Esophagus squamous epithelium (tissue), 5 donors: ENCODE results near the gene INPP5F. TPM values are rescaled to one million over a fixed set of nuclear protein-coding genes. Genes with fewer than 3 reads are reported as not detected.

Source experiments
- DNase-seq: peaks from one replicate; lab custom pipeline; 2025; lab: John Stamatoyannopoulos, UW
- H3K27ac ChIP-seq, 4 donors: fragments of 200-600 bp; sonication (generic); one replicate each; pipeline ENCODE4 v1.5.1; 2016 to 2019; ENCODE audit warnings: mild to moderate bottlenecking in 1 of 4
- H3K27me3 ChIP-seq, 4 donors: fragments of 200-600 bp; sonication (generic); 1 replicate in 3 of 4; 2 replicates in 1 of 4; pipeline versions ENCODE4 v1.5.1 to v1.6.0; 2017 to 2021; ENCODE audit warnings: antibody characterized with exemption in 1 of 4
- H3K36me3 ChIP-seq, 3 donors: fragments of 200-600 bp; sonication (generic); one replicate each; pipeline ENCODE4 v1.5.1; 2016 to 2019
- H3K4me1 ChIP-seq, 3 donors: fragments of 200-600 bp; sonication (generic); one replicate each; pipeline ENCODE4 v1.5.1; 2017 to 2019
- H3K4me3 ChIP-seq, 4 donors: fragments of 200-600 bp; sonication (generic); 1 replicate in 3 of 4; 2 replicates in 1 of 4; pipeline ENCODE4 v1.5.1; 2016 to 2019; ENCODE audit warnings: mild to moderate bottlenecking in 2 of 4, moderate library complexity in 1 of 4
- H3K9me3 ChIP-seq, 3 donors: fragments of 200-600 bp; sonication (generic); one replicate each; pipeline ENCODE4 v1.5.1; 2016 to 2019
- CTCF ChIP-seq, 6 experiments: fragments of 450-650 bp in 4 of 6; fragments of 200-600 bp in 2 of 6; sonication (generic) in 2 of 6; IDR thresholded peaks; one replicate each; pipeline ENCODE4 v1.5.1; 2016 to 2019; ENCODE audit warnings: antibody characterized with exemption in 6 of 6, mild to moderate bottlenecking in 4 of 6, moderate library complexity in 4 of 6
- POLR2A ChIP-seq, 4 donors: fragments of 450-650 bp; IDR thresholded peaks; one replicate each; pipeline ENCODE4 v1.6.1; 2017; ENCODE audit warnings: antibody characterized with exemption in 4 of 4, mild to moderate bottlenecking in 4 of 4, moderate library complexity in 3 of 4
- WGBS, 2 donors: methylation state at CpG; one replicate each; pipeline ENCODE4 v1.1.5; 2018; 5-methylcytosine and 5-hydroxymethylcytosine counted together
- intact Hi-C: fragments of 100-400 bp; cut with DNase I; formaldehyde crosslinking; loops from one replicate; pipeline ENCODE4 v1.15.0; 2022
- total RNA-seq, 4 donors: library from RNA; depleted of rRNA; stranded (reverse); fragments of >200 nt; gene quantifications; one replicate each; pipeline ENCODE4 v1.1.0, GENCODE V29; 2016
- donor health status: DM: yes; HTN: yes; CAD: no.

INPP5F gene
- total RNA-seq, 4 donors from 2014 or later, result 5.3 to 11.4 (median 9.4) TPM

DNA sequence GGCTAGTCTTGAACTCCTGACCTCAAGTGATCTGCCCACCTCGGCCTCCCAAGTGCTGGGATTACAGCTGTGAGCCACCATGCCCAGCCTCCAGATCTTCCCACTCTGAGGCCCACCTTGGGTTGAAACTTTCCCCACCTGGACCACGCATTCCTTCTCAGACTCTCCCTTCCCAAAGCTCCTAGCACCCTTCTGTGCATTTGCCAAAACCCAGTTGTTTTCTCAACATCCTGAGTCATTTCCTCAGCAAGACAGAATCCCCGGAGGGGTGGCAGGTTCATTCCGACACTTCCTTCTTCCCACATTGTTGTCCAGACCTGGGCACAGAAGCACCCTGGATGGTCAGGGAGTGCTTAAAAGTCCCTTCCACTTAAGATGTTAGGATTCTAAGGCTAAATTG, 45.8 kb upstream of the INPP5F start:
- 13 to 35% methylated on average over 4 of the region's 4 CpGs for WGBS, 2 donors
- H3K4me1 ChIP-seq, result peaks cover 26 to 67% (median 31%) of the 10 kb centered on the region in 3 donors
- peak overlapping the region; percentile 82 to 92 (median 90) for H3K27ac ChIP-seq

DNA sequence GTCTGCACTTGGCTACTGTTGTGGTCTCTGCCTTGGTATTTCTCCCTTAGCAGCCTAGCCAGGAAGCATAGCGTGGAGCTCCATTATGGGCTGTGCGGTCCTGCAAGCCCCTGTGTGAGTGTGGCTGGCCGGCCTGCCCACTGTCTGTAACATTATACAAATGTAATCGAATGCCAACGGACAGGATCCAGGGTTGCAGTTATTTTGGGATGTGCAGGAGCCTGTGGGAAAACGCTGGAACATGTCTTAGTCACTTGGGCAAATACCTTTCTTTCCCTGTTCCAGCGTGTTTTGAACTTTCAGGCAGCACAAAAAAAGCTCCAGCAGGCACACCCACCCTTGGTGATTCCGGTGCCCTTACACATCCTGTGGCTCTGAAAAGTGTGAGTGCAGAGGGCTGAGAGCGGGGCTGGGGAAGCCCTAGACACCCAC, 45.2 kb upstream of the INPP5F start:
- no peaks in the 10 kb centered on the region for H3K27me3 ChIP-seq
- H3K4me1 ChIP-seq, result peaks cover 26 to 63% (median 31%) of the 10 kb centered on the region in 3 donors
- intact Hi-C loops, result loop anchor here (10.0 kb wide), 1 partner anchor 184 kb away; no protein-coding TSS in a partner anchor
- H3K9me3 ChIP-seq, result no peaks in the 10 kb centered on the region
- TF ChIP-seq POLR2A (IDR thresholded peaks at IDR 0.05), result no peak
- TF ChIP-seq CTCF (IDR thresholded peaks at IDR 0.05), result no peak
- H3K36me3 ChIP-seq, result peaks cover 13 to 28% (median 17%) of the 10 kb centered on the region in 3 donors
- peak overlapping the region; percentile 82 to 92 (median 90) for H3K27ac ChIP-seq
- no peak for DNase-seq
- H3K4me3 ChIP-seq, result peak overlapping the region in 2 of 4 donors; percentile 20 to 29
- WGBS, 2 donors, result 13 to 23% methylated on average over 8 to 9 of the region's 9 CpGs

More for the DNA sequence above, 45.8 kb upstream of the INPP5F start:
- Histone ChIP-seq H3K27me3 (no peaks in the 10 kb centered on the region), H3K9me3 (no peaks in the 10 kb centered on the region), H3K36me3 (peaks cover 13 to 33% (median 18%) of the 10 kb centered on the region in 3 donors), H3K4me3 (peak overlapping the region in 1 of 4 donors; percentile 29)
- DNase-seq, result no peak
- intact Hi-C loops, result loop anchor here (10.0 kb wide), 1 partner anchor 185 kb away; no protein-coding TSS in a partner anchor
- no peak for TF ChIP-seq CTCF (IDR thresholded peaks at IDR 0.05)
- TF ChIP-seq POLR2A (IDR thresholded peaks at IDR 0.05), result no peak

DNA sequence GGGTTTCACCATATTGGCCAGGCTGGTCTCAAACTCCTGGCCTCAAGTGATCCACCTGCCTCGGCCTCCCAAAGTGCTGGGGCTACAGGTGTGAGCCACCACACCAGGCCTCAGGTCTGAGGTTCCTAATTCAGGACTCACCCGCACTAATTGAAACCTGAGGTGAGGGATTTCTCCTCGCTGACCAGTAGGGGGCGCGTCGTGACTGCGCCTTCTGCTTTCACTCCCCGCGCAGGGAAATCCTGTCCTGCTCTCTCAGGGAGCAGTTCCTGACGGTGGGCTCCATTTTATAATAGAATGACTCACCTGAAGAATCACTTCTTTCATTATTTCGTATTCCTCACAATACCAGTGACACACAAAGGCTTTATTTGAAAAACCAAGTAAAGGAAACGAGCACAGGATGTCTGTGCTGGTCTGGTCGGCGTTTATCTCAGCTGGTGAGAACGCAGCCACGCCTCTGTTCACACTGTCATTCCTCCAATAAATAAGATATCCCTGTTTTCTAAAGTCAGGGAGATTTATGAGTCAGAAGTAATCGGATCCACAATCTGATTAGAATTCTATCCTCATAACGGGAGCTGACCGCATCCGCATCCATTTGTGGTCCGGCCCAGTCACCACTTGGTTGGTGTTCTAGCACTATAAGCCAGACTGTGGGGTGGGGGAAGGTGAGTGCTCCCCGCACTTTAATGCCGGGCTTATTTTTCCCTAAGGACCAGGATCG, 39.2 kb upstream of the INPP5F start:
- Histone ChIP-seq H3K4me1 (peaks cover 7 to 40% (median 17%) of the 10 kb centered on the region in 3 donors), H3K9me3 (no peaks in the 10 kb centered on the region), H3K36me3 (no peaks in the 10 kb centered on the region), H3K27ac (peak overlapping the region; percentile 52 to 85 (median 80)), H3K27me3 (no peaks in the 10 kb centered on the region), H3K4me3 (peak overlapping the region in 3 of 4 donors; percentile 25 to 53 (median 33))
- intact Hi-C loops, result loop anchor here (5.0 to 10.0 kb wide), 2 partner anchors 41 to 178 kb away; partner anchors contain the start of gene INPP5F
- DNase-seq, result no peak
- TF ChIP-seq CTCF (IDR thresholded peaks at IDR 0.05) (peak; percentile 91 to 96 (median 94)), POLR2A (IDR thresholded peaks at IDR 0.05) (no peak)
- WGBS, 2 donors, result 16 to 21% methylated on average over 15 to 20 of the region's 24 CpGs

DNA sequence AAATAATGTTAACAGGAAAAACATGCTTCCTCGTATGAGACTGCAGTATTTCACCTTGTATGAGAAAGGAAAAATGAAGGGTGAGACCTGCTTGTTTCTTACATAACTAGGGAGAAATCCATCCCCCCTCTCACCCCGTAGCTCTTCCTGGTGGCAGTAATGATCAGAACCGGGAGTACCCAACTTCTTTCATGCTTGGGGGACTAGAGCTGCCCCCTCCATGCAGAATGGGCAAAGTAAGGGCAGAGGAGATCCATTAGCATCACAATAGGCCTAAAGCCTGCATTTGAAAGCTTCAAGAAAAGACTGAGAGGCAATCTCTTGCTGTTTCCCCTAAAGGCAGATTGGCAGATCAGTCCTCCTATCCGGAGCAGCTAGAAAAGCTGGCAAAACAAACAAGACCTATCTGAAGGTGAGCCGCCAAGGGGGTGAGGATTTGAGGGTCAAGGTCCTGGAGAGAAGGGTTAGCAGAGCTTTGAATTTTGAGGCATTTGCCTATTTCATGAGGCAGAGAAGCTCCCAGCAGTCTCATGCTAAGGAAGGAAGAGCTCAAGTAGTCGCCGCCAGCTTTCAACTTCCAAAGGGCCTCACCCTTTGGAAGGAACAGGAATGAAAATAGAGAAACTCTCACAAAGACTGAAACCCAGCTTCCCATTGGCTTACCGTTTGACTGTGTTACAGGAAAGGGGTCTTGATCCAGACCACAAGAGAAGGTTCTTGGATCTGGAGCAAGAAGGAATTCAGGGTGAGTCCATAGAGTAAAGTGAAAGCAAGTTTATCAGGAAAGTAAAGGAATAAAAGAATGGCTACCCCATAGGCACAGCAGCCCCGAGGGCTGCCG, 38.4 kb upstream of the INPP5F start:
- Histone ChIP-seq H3K27ac (peak overlapping the region; percentile 52 to 85 (median 80)), H3K27me3 (no peaks in the 10 kb centered on the region), H3K36me3 (no peaks in the 10 kb centered on the region), H3K4me3 (peak overlapping the region in 2 of 4 donors; percentile 33 to 53), H3K4me1 (peaks cover 6 to 32% (median 9%) of the 10 kb centered on the region in 3 donors), H3K9me3 (no peaks in the 10 kb centered on the region)
- 53 to 61% methylated on average over 10 of the region's 10 CpGs for WGBS, 2 donors
- TF ChIP-seq CTCF (IDR thresholded peaks at IDR 0.05), result no peak
- TF ChIP-seq POLR2A (IDR thresholded peaks at IDR 0.05), result no peak
- intact Hi-C loops, result loop anchor here (5.0 to 10.0 kb wide), 2 partner anchors 40 to 177 kb away; partner anchors contain the start of gene INPP5F
- no peak for DNase-seq
